Adipocyte (in vitro differentiated cells): ENCODE results near the gene MINDY2.
"Not testable (repeated sequence)": the region's sequence is repeated elsewhere in the genome, so short reads cannot be mapped to it uniquely, and the experiment has no call there.

ENCODE experiments used
- DNase-seq: peaks from one replicate; pipeline ENCODE4 v3.0.0-alpha.2; 2015; ENCODE audit warnings: low read depth
- H3K27me3 ChIP-seq: replicated peaks from 2 replicates; pipeline ENCODE4 v1.7.0; 2013; ENCODE audit warnings: mild to moderate bottlenecking, low read length, moderate library complexity; ENCODE audit not compliant: control insufficient read depth, insufficient read depth
- H3K36me3 ChIP-seq: 2 replicates; pipeline ENCODE4 v1.7.0; 2013; ENCODE audit warnings: low read length, mild to moderate bottlenecking, moderate library complexity; ENCODE audit not compliant: control insufficient read depth, insufficient read depth, severe bottlenecking
- H3K4me1 ChIP-seq: 2 replicates; pipeline ENCODE4 v1.7.0; 2013; ENCODE audit warnings: mild to moderate bottlenecking, low read length, moderate library complexity; ENCODE audit not compliant: control insufficient read depth, insufficient read depth
- H3K4me3 ChIP-seq: 2 replicates; pipeline ENCODE4 v1.7.0; 2013; ENCODE audit warnings: mild to moderate bottlenecking, low read length, moderate library complexity
- H3K9ac ChIP-seq: 2 replicates; pipeline ENCODE4 v1.7.0; 2013; ENCODE audit warnings: mild to moderate bottlenecking, low read length, moderate library complexity
- H3K9me3 ChIP-seq: 2 replicates; pipeline ENCODE4 v1.7.0; 2013; ENCODE audit warnings: mild to moderate bottlenecking, low read length, moderate library complexity; ENCODE audit not compliant: control insufficient read depth

The MINDY2 gene

GRCh38 chr15:58870451-58870850 is 99.3 kb downstream of the MINDY2 start:
- no peak overlapping the region for H3K4me3 ChIP-seq
- DNase-seq = peak; percentile 56
- H3K9me3 ChIP-seq = no peaks in the 10 kb centered on the region
- H3K4me1 ChIP-seq = peaks cover 10% of the 10 kb centered on the region
- no peaks in the 10 kb centered on the region for H3K27me3 ChIP-seq
- peaks cover 2% of the 10 kb centered on the region for H3K36me3 ChIP-seq
- no peak overlapping the region for H3K9ac ChIP-seq

- Histone ChIP-seq H3K27me3 (no peaks in the 10 kb centered on the region), H3K36me3 (peaks cover 25% of the 10 kb centered on the region), H3K4me3 (no peak overlapping the region), H3K9ac (no peak overlapping the region), H3K9me3 (no peaks in the 10 kb centered on the region), H3K4me1 (peaks cover 13% of the 10 kb centered on the region)
- no peak for DNase-seq
Observed at GRCh38 chr15:58873267-58873666, 102.2 kb downstream of the MINDY2 start.

- no peak overlapping the region for H3K4me3 ChIP-seq
- no peaks in the 10 kb centered on the region for H3K27me3 ChIP-seq
- no peaks in the 10 kb centered on the region for H3K9me3 ChIP-seq
- DNase-seq = no peak
- peaks cover 10% of the 10 kb centered on the region for H3K4me1 ChIP-seq
- H3K36me3 ChIP-seq = peaks cover 46% of the 10 kb centered on the region
- H3K9ac ChIP-seq = no peak overlapping the region
Observed at GRCh38 chr15:58875343-58875742, 104.2 kb downstream of the MINDY2 start.

- no peaks in the 10 kb centered on the region for H3K27me3 ChIP-seq
- no peaks in the 10 kb centered on the region for H3K9me3 ChIP-seq
- H3K36me3 ChIP-seq = peaks cover 58% of the 10 kb centered on the region
- H3K4me3 ChIP-seq = no peak overlapping the region
- peaks cover 9% of the 10 kb centered on the region for H3K4me1 ChIP-seq
- DNase-seq = no peak
- H3K9ac ChIP-seq = no peak overlapping the region
Observed at GRCh38 chr15:58876306-58877106, 105.4 kb downstream of the MINDY2 start.

GRCh38 chr15:58877999-58878825 is 107.1 kb downstream of the MINDY2 start:
- Histone ChIP-seq H3K36me3 (peaks cover 75% of the 10 kb centered on the region), H3K27me3 (no peaks in the 10 kb centered on the region), H3K4me3 (no peak overlapping the region), H3K9me3 (no peaks in the 10 kb centered on the region), H3K9ac (no peak overlapping the region), H3K4me1 (peaks cover 7% of the 10 kb centered on the region)
- DNase-seq = no peak

GRCh38 chr15:58880320-58880719 is 109.2 kb downstream of the MINDY2 start:
- no peak overlapping the region for H3K9ac ChIP-seq
- H3K36me3 ChIP-seq = peaks cover 95% of the 10 kb centered on the region
- no peak overlapping the region for H3K4me3 ChIP-seq
- no peaks in the 10 kb centered on the region for H3K27me3 ChIP-seq
- H3K9me3 ChIP-seq = no peaks in the 10 kb centered on the region
- DNase-seq = no peak
- H3K4me1 ChIP-seq = peaks cover 3% of the 10 kb centered on the region

- Histone ChIP-seq H3K27me3 (no peaks in the 10 kb centered on the region), H3K9ac (no peak overlapping the region), H3K36me3 (peaks cover 100% of the 10 kb centered on the region), H3K4me1 (no peaks in the 10 kb centered on the region), H3K9me3 (no peaks in the 10 kb centered on the region), H3K4me3 (no peak overlapping the region)
- no peak for DNase-seq
Observed at GRCh38 chr15:58882243-58882642, 111.1 kb downstream of the MINDY2 start.

GRCh38 chr15:58883926-58884325 is 112.8 kb downstream of the MINDY2 start:
- not testable (repeated sequence) for H3K9ac ChIP-seq, H3K9me3 ChIP-seq, H3K27me3 ChIP-seq, DNase-seq, H3K4me3 ChIP-seq, H3K4me1 ChIP-seq
- H3K36me3 ChIP-seq = peaks cover 100% of the 10 kb centered on the region

GRCh38 chr15:58886921-58887320 is 115.8 kb downstream of the MINDY2 start:
- Histone ChIP-seq H3K36me3 (peaks cover 100% of the 10 kb centered on the region), H3K9me3 (no peaks in the 10 kb centered on the region), H3K4me1 (no peaks in the 10 kb centered on the region), H3K4me3 (no peak overlapping the region), H3K9ac (no peak overlapping the region), H3K27me3 (no peaks in the 10 kb centered on the region)
- no peak for DNase-seq

- H3K27me3 ChIP-seq = no peaks in the 10 kb centered on the region
- H3K4me1 ChIP-seq = no peaks in the 10 kb centered on the region
- H3K9ac ChIP-seq = no peak overlapping the region
- no peaks in the 10 kb centered on the region for H3K9me3 ChIP-seq
- H3K36me3 ChIP-seq = peaks cover 100% of the 10 kb centered on the region
- H3K4me3 ChIP-seq = no peak overlapping the region
- no peak for DNase-seq
Observed at GRCh38 chr15:58889363-58889762, 118.3 kb downstream of the MINDY2 start.

- H3K9me3 ChIP-seq = no peaks in the 10 kb centered on the region
- H3K4me1 ChIP-seq = no peaks in the 10 kb centered on the region
- H3K4me3 ChIP-seq = no peak overlapping the region
- H3K27me3 ChIP-seq = no peaks in the 10 kb centered on the region
- H3K9ac ChIP-seq = no peak overlapping the region
- DNase-seq = no peak
- H3K36me3 ChIP-seq = peaks cover 87% of the 10 kb centered on the region
Observed at GRCh38 chr15:58898150-58898680, 127.1 kb downstream of the MINDY2 start.
